Rectal smooth muscle tissue (tissue), 1 donor: Measurements from ENCODE around the gene KIAA0930.
"Not testable (repeated sequence)": the region's sequence is repeated elsewhere in the genome, so short reads cannot be mapped to it uniquely, and the experiment has no call there.

Source experiments
- H3K27ac ChIP-seq: one replicate; pipeline ENCODE4 v1.7.0; 2013; ENCODE audit warnings: low read depth, low read length, inconsistent platforms
- H3K27me3 ChIP-seq: one replicate; pipeline ENCODE4 v1.7.0; 2013; ENCODE audit warnings: low read length; ENCODE audit not compliant: control insufficient read depth, insufficient read depth
- H3K36me3 ChIP-seq: one replicate; pipeline ENCODE4 v1.7.0; 2013; ENCODE audit warnings: low read length; ENCODE audit not compliant: control insufficient read depth, insufficient read depth
- H3K4me1 ChIP-seq: one replicate; pipeline ENCODE4 v1.7.0; 2013; ENCODE audit warnings: low read length; ENCODE audit not compliant: control insufficient read depth, insufficient read depth
- H3K4me3 ChIP-seq: one replicate; pipeline ENCODE4 v1.7.0; 2013; ENCODE audit warnings: low read length
- H3K9ac ChIP-seq: one replicate; pipeline ENCODE4 v1.7.0; 2013; ENCODE audit warnings: low read length

Gene KIAA0930

DNA sequence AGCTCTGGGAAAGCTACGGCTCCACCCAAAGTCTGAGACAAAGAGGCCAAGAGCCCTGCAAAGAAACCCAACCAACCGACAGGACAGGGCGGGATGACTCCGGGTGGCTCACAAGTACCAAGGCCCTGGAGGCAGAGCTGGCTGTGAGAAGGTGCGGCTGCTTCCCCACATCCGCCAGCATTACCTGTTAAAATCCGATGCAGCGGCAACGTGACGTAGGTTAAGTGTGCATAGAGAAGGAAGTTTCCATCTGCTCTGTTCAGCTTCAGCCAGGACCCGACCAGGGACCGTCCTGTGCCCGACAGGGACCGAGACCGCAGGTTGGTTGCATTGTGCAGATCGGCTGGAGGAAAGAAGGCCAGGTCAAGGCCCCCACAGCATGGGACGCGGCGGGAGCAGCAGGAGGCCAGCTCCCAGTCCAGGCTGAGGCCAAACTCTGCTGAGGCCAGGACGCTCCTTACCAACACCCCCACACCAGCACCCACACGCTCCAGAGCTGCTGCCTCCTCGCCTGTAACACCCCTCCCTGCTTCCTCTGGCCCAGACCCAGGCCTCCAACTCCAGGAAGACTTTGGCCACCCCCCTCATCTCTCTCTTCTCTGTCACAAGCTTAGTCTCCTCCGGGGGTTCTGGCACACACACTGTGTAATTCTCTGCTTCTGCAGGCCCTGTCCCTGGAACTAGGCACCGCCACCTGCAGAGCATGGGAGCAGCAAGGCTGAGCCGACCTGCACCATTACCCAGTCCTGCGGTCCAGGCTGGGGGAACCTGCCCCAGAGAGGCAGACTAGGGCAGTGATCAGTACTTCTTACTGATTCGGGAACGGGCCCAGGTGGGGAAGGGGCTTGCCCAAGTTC, 42.9 kb downstream of the KIAA0930 start:
- Histone ChIP-seq H3K27ac (no peak overlapping the region), H3K36me3 (peaks cover 14% of the 10 kb centered on the region)

DNA sequence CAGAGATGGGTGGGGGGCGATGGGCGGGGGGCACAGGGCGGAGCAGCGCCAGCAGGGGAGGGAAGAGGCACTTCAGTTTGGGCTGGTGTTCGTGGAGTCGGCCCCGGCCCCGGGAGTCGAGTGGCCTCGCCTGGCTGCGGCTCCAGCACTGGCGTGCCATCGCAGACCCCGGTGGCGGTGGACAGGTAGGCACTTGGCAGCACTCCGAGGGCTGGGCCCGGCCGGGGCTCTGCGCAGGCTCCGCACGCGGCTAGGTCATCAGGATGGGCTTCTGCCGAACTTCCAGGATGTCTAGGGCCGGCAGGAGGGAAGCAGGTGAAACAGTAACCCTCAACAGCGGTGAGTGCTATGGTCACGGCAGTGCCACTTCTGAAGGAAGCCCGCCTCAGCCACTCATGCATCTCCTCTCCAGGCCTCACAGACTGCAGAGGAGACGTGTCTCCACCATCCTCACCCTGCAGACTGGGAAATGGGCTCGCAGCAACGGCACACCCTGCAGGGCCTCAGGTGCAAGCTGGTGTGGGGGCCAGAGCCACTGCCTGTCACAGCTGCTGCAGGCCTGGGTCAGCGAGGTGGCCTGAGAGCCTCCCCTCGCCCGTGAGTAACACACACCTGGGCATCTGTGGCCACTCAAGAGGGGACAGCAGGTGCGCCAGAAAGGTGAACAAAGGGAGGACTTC, 43.6 kb downstream of the KIAA0930 start:
- H3K9ac ChIP-seq: no peak overlapping the region
- H3K27me3 ChIP-seq: no peaks in the 10 kb centered on the region
- H3K36me3 ChIP-seq: peaks cover 14% of the 10 kb centered on the region
- no peak overlapping the region for H3K27ac ChIP-seq
- H3K4me3 ChIP-seq: no peak overlapping the region
- peaks cover 10% of the 10 kb centered on the region for H3K4me1 ChIP-seq

More for the DNA sequence above, 42.9 kb downstream of the KIAA0930 start:
- Histone ChIP-seq H3K4me3 (no peak overlapping the region), H3K4me1 (peaks cover 12% of the 10 kb centered on the region), H3K9ac (no peak overlapping the region), H3K27me3 (no peaks in the 10 kb centered on the region)

DNA sequence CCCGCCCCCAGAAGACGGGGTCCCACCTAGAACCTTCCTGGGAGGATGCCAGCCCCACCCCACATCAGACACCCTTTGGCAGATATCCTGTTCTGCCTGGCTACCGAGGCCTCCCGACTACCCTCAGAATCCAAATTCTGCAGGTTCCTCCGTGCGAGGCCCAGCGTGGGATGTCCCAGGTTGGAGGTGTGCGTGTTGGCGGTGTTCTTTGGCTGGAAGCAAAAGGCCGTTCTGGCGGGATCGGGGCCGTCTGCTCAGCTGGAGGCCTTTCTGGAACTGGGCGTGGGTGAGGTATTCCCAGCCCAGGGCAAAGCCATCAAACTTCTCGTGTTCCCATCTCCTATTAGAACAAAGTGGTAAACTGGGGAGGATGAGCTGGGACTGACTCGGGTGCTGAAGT, 44.4 kb downstream of the KIAA0930 start:
- H3K9ac ChIP-seq: no peak overlapping the region
- peaks cover 14% of the 10 kb centered on the region for H3K36me3 ChIP-seq
- H3K27me3 ChIP-seq: no peaks in the 10 kb centered on the region
- H3K4me3 ChIP-seq: no peak overlapping the region
- H3K27ac ChIP-seq: no peak overlapping the region
- H3K4me1 ChIP-seq: peaks cover 2% of the 10 kb centered on the region

DNA sequence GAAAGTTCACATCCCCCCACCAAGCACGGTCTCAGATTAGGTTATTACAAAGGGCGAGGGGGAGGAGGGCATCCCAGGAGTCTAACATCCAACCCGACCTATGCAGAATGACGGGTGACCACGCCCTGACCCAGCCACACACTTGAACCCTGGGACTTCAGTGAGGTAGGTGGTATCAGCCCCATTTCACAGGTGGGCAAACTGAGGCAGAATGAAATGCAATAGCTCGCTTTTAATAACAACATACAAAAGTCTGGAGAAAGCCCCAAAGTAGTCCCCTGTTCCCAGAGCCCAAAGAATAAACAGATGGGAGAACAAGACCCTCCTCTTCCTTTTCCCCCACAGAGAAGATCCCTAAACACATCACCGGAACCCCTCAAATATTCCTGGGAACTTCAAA, 45.1 kb downstream of the KIAA0930 start:
- Histone ChIP-seq H3K4me3 (no peak overlapping the region), H3K4me1 (no peaks in the 10 kb centered on the region), H3K27me3 (no peaks in the 10 kb centered on the region), H3K36me3 (peaks cover 14% of the 10 kb centered on the region), H3K27ac (no peak overlapping the region), H3K9ac (no peak overlapping the region)

DNA sequence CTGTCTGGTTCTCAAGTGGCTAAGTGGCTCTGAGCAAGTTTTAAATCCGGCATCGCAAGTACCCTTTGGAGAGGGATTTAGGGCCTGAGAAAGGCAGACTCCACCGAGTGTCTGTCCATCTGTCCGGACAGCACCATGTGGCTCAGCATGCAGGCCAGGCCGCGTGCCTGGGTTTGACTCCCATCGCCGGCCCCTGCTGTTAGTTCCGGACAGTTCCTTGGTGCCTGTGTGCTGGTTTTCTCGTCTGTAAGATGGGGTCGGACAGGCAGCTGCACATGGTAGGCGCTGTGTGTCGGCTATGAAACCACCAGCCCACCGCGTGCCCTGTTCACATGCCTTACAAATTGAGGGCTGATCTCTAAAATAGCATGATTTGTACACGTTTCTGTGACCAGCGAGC, 46.0 kb downstream of the KIAA0930 start:
- Histone ChIP-seq H3K4me3 (no peak overlapping the region), H3K4me1 (no peaks in the 10 kb centered on the region), H3K9ac (no peak overlapping the region), H3K27ac (no peak overlapping the region), H3K27me3 (no peaks in the 10 kb centered on the region), H3K36me3 (peaks cover 10% of the 10 kb centered on the region)

DNA sequence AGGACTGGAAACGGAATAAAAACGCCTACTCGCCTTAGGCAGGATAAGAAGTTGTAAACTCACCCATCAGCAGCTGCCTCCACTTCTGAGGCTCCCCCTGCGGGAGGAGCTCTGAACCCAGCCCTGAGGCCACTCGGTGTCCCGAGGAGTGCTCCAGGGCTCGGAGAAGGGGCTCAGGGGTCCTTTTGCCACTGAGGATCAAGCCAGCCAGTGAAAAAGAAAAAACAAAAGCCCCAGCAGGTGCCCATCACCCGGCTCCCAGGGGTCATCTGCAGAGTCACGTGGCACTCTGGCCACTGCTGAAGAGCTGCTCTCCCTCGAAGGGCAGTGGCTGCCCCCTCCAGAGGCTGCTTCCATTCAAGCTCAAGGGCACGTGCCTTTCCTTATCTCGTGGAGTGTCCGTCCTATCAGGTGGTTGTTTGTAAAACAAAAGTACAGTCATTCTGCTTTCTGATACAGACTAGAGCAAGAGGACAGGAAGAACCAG, 48.0 kb downstream of the KIAA0930 start:
- Histone ChIP-seq H3K4me3 (no peak overlapping the region), H3K36me3 (peaks cover 4% of the 10 kb centered on the region), H3K4me1 (no peaks in the 10 kb centered on the region), H3K9ac (no peak overlapping the region), H3K27me3 (no peaks in the 10 kb centered on the region), H3K27ac (no peak overlapping the region)

DNA sequence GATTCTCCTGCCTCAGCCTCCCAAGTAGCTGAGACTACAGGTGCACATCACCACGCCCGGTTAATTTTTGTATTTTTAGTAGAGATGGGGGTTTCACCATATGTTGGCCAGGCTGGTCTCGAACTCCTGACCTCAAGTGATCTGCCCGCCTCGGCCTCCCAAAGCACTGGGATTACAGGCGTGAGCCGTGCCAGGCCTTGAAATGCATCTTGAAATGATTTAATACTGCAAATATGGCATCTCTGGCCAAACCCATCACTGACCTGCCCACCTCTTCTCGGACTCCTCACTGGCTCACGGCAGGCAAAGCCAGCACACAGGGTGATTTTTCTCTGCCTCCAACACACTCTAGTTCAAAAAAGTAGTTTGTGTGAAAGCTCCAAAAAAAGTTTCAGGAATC, 48.9 kb downstream of the KIAA0930 start:
- not testable (repeated sequence) for H3K27me3 ChIP-seq, H3K4me1 ChIP-seq, H3K9ac ChIP-seq, H3K36me3 ChIP-seq, H3K27ac ChIP-seq, H3K4me3 ChIP-seq

DNA sequence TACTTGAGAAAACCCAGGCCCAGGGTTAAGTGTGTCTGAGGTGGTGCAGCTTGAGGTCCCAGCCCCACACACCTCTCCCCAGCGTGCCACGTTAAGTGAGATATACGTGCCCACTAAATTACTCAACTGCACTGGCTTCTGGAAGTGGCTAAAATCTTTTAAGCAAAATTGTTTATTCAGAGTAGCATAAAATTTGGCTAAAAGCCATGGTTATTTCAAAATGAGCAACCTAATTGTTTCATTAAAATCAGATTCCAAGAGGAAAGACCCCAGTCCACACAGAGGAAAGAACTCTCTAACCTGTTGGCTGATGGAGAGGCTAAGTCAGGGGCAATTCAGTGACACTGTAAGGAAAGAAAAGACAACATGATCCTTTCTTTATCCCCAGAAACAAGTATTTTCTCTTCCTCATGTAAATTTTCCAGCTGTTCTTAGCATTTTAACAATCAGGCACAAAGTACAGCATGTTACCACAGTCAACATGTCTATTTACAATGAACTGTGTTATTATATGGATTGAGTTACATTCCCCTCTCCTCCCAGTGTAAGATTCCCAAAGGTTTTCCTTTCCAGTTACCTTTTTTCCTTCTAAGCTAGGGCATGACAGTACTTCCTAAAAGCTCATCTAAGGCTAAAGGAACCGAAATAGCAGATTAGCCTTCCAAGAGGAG, 50.4 kb downstream of the KIAA0930 start:
- H3K4me3 ChIP-seq: no peak overlapping the region
- H3K27me3 ChIP-seq: no peaks in the 10 kb centered on the region
- H3K4me1 ChIP-seq: no peaks in the 10 kb centered on the region
- no peaks in the 10 kb centered on the region for H3K36me3 ChIP-seq
- no peak overlapping the region for H3K27ac ChIP-seq
- no peak overlapping the region for H3K9ac ChIP-seq

DNA sequence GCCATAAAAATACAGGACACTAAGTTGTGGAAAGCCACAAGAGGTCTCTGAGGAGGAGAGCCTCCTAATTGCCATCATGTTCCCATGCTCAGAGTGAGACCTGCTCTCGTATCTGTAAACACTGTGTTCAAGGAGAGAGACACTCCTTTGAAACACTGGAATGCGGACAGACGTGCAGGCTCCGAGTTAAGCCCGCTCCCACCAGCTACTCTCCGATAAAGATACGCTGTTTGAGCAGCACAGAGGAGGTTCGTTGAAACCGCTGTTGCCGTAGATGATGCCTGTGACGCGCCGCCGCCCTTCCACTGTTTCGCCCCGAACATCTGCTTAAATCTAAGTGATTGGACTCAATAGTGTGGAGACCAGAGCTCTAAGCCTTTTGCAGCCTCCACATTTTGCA, 51.9 kb downstream of the KIAA0930 start:
- H3K27me3 ChIP-seq: no peaks in the 10 kb centered on the region
- no peak overlapping the region for H3K9ac ChIP-seq
- H3K4me1 ChIP-seq: no peaks in the 10 kb centered on the region
- H3K27ac ChIP-seq: no peak overlapping the region
- peaks cover 9% of the 10 kb centered on the region for H3K36me3 ChIP-seq
- no peak overlapping the region for H3K4me3 ChIP-seq

DNA sequence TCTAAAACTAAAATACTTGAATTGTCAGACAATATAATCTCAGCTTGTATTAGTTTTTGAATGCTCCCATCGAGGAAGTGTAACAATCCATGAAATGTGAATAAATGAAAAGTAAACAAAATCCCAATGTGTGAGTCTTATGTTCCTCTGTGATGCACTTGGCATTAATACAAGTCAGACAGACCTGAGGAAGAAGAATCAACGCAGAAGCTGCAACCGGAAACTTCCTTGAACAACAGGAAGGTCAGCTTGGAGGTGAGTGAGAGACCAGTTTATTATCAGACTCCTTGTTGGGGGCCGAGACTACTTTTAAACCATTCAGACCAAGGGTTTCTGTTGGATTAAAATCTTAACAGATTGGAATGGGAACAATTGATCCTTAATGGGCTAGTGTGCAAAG, 52.8 kb downstream of the KIAA0930 start:
- no peak overlapping the region for H3K9ac ChIP-seq
- H3K4me1 ChIP-seq: no peaks in the 10 kb centered on the region
- H3K4me3 ChIP-seq: no peak overlapping the region
- peaks cover 10% of the 10 kb centered on the region for H3K36me3 ChIP-seq
- no peaks in the 10 kb centered on the region for H3K27me3 ChIP-seq
- H3K27ac ChIP-seq: no peak overlapping the region

DNA sequence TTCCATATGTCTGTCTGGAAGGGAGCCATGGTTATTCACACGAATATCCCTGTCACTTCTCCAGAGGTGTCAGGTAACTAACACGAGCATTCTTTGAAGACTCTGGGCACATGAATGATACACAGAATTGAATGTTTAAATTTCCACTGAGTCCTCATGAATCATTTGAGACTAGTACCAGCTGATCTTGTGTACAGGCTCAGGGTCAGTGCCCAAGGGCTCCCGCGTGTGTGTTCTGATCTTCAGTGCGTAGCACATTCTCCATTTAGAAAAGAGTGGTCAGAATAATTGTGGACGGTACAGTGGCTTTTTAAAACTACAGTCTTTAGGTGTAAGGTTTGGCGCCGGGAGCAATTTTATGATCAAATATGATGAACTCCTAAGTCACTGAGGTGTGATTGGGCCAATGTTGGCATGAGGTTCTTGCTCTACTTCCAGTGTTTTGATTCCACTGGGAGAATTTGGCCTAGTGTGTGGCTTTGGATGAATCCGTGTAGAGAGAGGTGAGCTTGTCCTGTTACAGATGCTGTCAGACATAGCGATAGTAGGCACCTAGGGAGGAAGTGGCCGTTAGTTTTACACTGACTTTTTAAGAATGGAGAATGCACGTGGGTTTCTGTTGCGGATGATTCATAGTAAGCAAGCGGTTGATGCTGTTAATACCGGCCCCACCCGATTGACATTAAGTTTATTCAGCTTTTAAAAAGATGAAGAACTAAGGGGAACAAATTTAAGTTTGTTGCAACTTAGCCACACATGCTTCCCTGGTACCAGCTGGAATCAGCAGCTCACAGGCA, 54.8 kb downstream of the KIAA0930 start:
- Histone ChIP-seq H3K27ac (no peak overlapping the region), H3K4me3 (no peak overlapping the region), H3K4me1 (no peaks in the 10 kb centered on the region), H3K36me3 (peaks cover 19% of the 10 kb centered on the region), H3K9ac (no peak overlapping the region), H3K27me3 (no peaks in the 10 kb centered on the region)

DNA sequence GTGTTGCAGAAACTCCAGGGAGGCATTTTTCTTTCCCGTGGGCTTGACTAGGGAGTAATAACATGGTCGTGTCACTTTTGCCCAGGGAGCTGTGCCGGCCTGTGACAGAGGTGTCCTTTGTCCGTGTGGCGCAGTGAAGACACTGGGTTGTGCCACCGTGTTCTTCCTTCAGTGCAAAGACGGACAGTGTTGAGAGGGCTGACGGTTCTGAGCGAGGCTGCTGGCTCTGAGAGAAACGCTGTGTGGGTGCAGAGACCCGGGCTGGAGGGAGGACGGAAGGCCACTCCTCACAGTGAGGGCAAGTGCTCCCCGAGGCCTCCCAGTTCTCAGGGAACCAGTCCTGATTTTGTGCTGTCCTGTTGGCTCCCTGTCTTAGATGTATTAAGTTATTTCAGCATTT, 56.7 kb downstream of the KIAA0930 start:
- no peaks in the 10 kb centered on the region for H3K27me3 ChIP-seq
- H3K9ac ChIP-seq: no peak overlapping the region
- H3K4me3 ChIP-seq: no peak overlapping the region
- H3K4me1 ChIP-seq: no peaks in the 10 kb centered on the region
- peaks cover 22% of the 10 kb centered on the region for H3K36me3 ChIP-seq
- H3K27ac ChIP-seq: no peak overlapping the region
